HCT116 (cell line): ENCODE results near the gene ZGPAT. TPM values are rescaled to one million over a fixed set of nuclear protein-coding genes. Genes with fewer than 3 reads are reported as not detected.

Experiments used
- ATAC-seq: fragments of 200-7000 bp; cut with Tn5 transposase; 2 replicates; pipeline ENCODE4 v1.9.1; 2020; ENCODE audit warnings: mild to moderate bottlenecking, moderate library complexity
- BruUV-seq: library from RNA; stranded (reverse); fragments of 400-500 nt; replicated peaks from 2 replicates; lab custom pipeline; 2021; lab: Mats Ljungman, UMichigan
- CTCF ChIA-PET: fragments of 300-600 bp; sonication (Branson Sonifier 250); formaldehyde crosslinking; loops from one replicate; lab custom pipeline; 2021; ENCODE audit warnings: antibody characterized with exemption; lab: Charles Lee
- POLR2A ChIA-PET: fragments of 300-600, 350-600 bp; sonication (Branson Sonifier 250); formaldehyde crosslinking; loops from one replicate; lab custom pipeline; 2021; ENCODE audit warnings: antibody characterized with exemption; lab: Charles Lee
- RAD21 ChIA-PET, 2 experiments: fragments of 300-600 bp; sonication (Branson Sonifier 250); formaldehyde crosslinking; loops; one replicate each; lab custom pipeline; 2023; ENCODE audit warnings: low total read pairs in 2 of 2; ENCODE audit not compliant: uncharacterized antibody in 2 of 2, unreplicated experiment in 2 of 2, low non-redundant PET in 1 of 2; lab: Charles Lee
- DNase-seq: peaks from one replicate; pipeline ENCODE4 v3.0.0-alpha.2; 2010; ENCODE audit warnings: low read depth, low spot score
- H2AFZ ChIP-seq: fragments of 200-600 bp; shearing (Covaris generic), sonication (generic); 2 replicates; pipeline ENCODE4 v1.6.1; 2017; ENCODE audit warnings: low read depth, mixed run types, mixed read lengths, antibody characterized with exemption, low read length; ENCODE audit not compliant: poor library complexity, severe bottlenecking
- H3K27ac ChIP-seq: 2 replicates; pipeline ENCODE4 v1.5.1; 2012; ENCODE audit warnings: low read depth, low read length
- H3K27me3 ChIP-seq: fragments of 200-600 bp; sonication (generic); 2 replicates; pipeline ENCODE4 v1.6.1; 2016; ENCODE audit warnings: mixed run types, low read length, mixed read lengths; ENCODE audit not compliant: insufficient read depth
- H3K36me3 ChIP-seq, 2 experiments: fragments of 200-500 bp in 1 of 2; fragments of 200-600 bp in 1 of 2; sonication (Bioruptor generic) in 1 of 2; sonication (generic) in 1 of 2; 2 replicates each; pipeline versions ENCODE4 v1.5.1 to v1.6.1; 2014 to 2016; ENCODE audit warnings: low read length in 2 of 2, inconsistent platforms in 1 of 2, mixed read lengths in 1 of 2, mixed run types in 1 of 2; ENCODE audit not compliant: insufficient read depth in 2 of 2, control insufficient read depth in 1 of 2
- H3K4me1 ChIP-seq, 2 experiments: fragments of 200-600 bp in 1 of 2; sonication (generic) in 1 of 2; 2 replicates each; pipeline versions ENCODE4 v1.5.1 to v1.6.1; 2012 to 2017; ENCODE audit warnings: low read length in 2 of 2, inconsistent platforms in 1 of 2, mild to moderate bottlenecking in 1 of 2, mixed read lengths in 1 of 2, mixed run types in 1 of 2, moderate library complexity in 1 of 2; ENCODE audit not compliant: insufficient read depth in 2 of 2, control insufficient read depth in 1 of 2
- H3K4me2 ChIP-seq: fragments of 200-600 bp; sonication (generic); 2 replicates; pipeline ENCODE4 v1.6.1; 2017; ENCODE audit warnings: mixed run types, low read length, mixed read lengths
- H3K4me3 ChIP-seq, 2 experiments: fragments of 200-600 bp in 1 of 2; sonication (generic) in 1 of 2; replicated peaks in 1 of 2; 2 replicates each; pipeline ENCODE4 v1.5.1; 2011 to 2016; ENCODE audit warnings: low read length in 2 of 2, control low read depth in 1 of 2, low read depth in 1 of 2, mild to moderate bottlenecking in 1 of 2, mixed read lengths in 1 of 2, mixed run types in 1 of 2
- H3K79me2 ChIP-seq: fragments of 200-600 bp; sonication (generic); 2 replicates; pipeline ENCODE4 v1.6.1; 2017; ENCODE audit warnings: mild to moderate bottlenecking, mixed run types, low read length, moderate library complexity, mixed read lengths; ENCODE audit not compliant: insufficient read depth
- H3K9ac ChIP-seq: fragments of 200-600 bp; sonication (generic); 2 replicates; pipeline ENCODE4 v1.6.1; 2016; ENCODE audit warnings: low read length, mixed read lengths
- H3K9me2 ChIP-seq: fragments of 200-600 bp; sonication (generic), shearing (Covaris generic); 2 replicates; pipeline ENCODE4 v1.6.1; 2017; ENCODE audit warnings: mixed run types, mild to moderate bottlenecking, moderate library complexity; ENCODE audit not compliant: insufficient read depth
- H3K9me3 ChIP-seq, 2 experiments: fragments of 200-500 bp in 1 of 2; fragments of 200-600 bp in 1 of 2; sonication (Bioruptor generic) in 1 of 2; sonication (generic) in 1 of 2; 2 replicates each; pipeline ENCODE4 v1.6.1; 2014 to 2017; ENCODE audit warnings: low read length in 2 of 2, mixed read lengths in 2 of 2, inconsistent platforms in 1 of 2, low read depth in 1 of 2, mild to moderate bottlenecking in 1 of 2, mixed run types in 1 of 2, moderate library complexity in 1 of 2; ENCODE audit not compliant: control insufficient read depth in 1 of 2, insufficient read depth in 1 of 2
- H4K20me1 ChIP-seq: fragments of 200-600 bp; sonication (generic), shearing (Covaris generic); 2 replicates; pipeline ENCODE4 v1.6.1; 2017; ENCODE audit warnings: mixed run types, mild to moderate bottlenecking, moderate library complexity; ENCODE audit not compliant: insufficient read depth
- CEBPB ChIP-seq: IDR thresholded peaks from 2 replicates; pipeline ENCODE4 v1.6.1; 2012; ENCODE audit warnings: low read depth
- EZH2phosphoT487 ChIP-seq: fragments of 200-600 bp; IDR thresholded peaks from 2 replicates; pipeline ENCODE4 v1.6.1; 2018; ENCODE audit warnings: antibody characterized with exemption, borderline replicate concordance
- JUND ChIP-seq: IDR thresholded peaks from 2 replicates; pipeline ENCODE4 v1.6.1; 2012
- POLR2A ChIP-seq: IDR thresholded peaks from 2 replicates; pipeline ENCODE4 v1.7.0; 2011; ENCODE audit warnings: borderline replicate concordance; ENCODE audit not compliant: insufficient read depth, insufficient read length; ENCODE audit errors: extremely low read depth
- SIN3A ChIP-seq: IDR thresholded peaks from 2 replicates; pipeline ENCODE4 v1.6.1; 2012; ENCODE audit warnings: low read depth
- SP1 ChIP-seq: IDR thresholded peaks from 2 replicates; pipeline ENCODE4 v1.6.1; 2012; ENCODE audit warnings: low read depth
- TCF7L2 ChIP-seq: IDR thresholded peaks from 2 replicates; pipeline ENCODE4 v1.7.0; 2011; ENCODE audit warnings: borderline replicate concordance, inconsistent platforms; ENCODE audit not compliant: insufficient read depth, insufficient read length; ENCODE audit errors: extremely low read depth
- YY1 ChIP-seq: IDR thresholded peaks from 2 replicates; pipeline ENCODE4 v1.6.1; 2011; ENCODE audit warnings: low read length, low read depth, moderate library complexity, mild to moderate bottlenecking; ENCODE audit not compliant: insufficient replicate concordance; ENCODE audit errors: extremely low read depth
- intact Hi-C: fragments of 100-400 bp; cut with micrococcal nuclease; formaldehyde crosslinking; loops from 2 replicates; pipeline ENCODE4 v1.10.0; 2022
- total RNA-seq: library from RNA; stranded (reverse); gene quantifications from one replicate; pipeline ENCODE4 v1.2.1, GENCODE V29; 2021; ENCODE audit not compliant: unreplicated experiment
- TF ChIP-seq, protein P1 (sequence below): IDR thresholded peaks from 2 replicates; pipeline ENCODE4 v1.6.1; 2012
- TF ChIP-seq, protein P2 (sequence below), 3 experiments: fragments of 200-600 bp in 1 of 3; sonication (generic) in 1 of 3; IDR thresholded peaks in 2 of 3; conservative IDR thresholded peaks in 1 of 3; 2 replicates each; pipeline ENCODE4 v1.5.1; 2012 to 2017; ENCODE audit warnings: low read depth in 2 of 3, low read length in 2 of 3, antibody characterized with exemption in 1 of 3, borderline replicate concordance in 1 of 3, control low read depth in 1 of 3, mild to moderate bottlenecking in 1 of 3, mixed read lengths in 1 of 3, mixed run types in 1 of 3, moderate library complexity in 1 of 3; ENCODE audit not compliant: insufficient read depth in 1 of 3
- TF ChIP-seq, protein P3 (sequence below): IDR thresholded peaks from 2 replicates; pipeline ENCODE4 v1.6.1; 2012
- TF ChIP-seq, protein P4 (sequence below): IDR thresholded peaks from 2 replicates; pipeline ENCODE4 v1.6.1; 2012; ENCODE audit warnings: low read depth
- TF ChIP-seq, protein P5 (sequence below): IDR thresholded peaks from 2 replicates; pipeline ENCODE4 v1.6.1; 2011; ENCODE audit warnings: mild to moderate bottlenecking, low read length, moderate library complexity; ENCODE audit not compliant: insufficient replicate concordance; ENCODE audit errors: extremely low read depth

ZGPAT gene
- total RNA-seq, 1 experiment from 2014 or later: 30.6 TPM

DNA sequence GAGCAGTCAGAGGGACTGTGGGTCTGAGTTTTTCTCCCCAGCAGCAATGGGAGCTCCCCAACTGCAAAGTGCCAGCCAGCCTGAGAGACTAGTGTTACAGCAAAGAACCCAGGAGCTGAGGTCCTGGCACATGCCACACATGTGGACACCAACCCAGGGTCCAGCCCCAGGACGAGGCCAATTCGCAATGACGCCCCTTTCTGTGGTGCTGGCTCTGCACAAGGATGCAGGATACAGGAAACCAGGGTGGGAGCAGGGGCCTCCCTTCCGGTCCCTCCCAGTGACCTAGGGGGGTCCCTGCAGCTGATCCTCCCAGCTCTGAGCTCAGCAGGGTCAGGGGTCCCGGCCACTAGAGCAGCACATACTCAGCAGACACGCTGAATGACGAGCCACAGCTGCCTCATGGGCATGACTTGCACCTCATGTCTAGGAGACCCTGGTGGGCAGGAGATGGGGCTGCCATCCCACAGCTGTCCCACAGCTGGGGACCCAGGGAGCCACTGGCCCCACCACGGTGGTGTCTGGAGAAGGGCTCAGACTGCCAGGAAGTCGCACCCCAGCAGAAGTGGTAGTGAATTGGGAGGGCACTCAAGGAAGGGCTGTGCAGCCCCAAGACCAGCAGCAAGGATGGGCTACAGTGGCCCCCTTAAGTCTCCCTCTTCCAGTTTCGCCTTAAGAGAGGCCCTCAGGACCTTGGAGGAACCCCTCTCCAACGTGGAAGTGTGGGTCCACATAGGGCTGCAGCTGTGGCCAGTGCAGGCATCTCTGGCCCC is 3.7 kb upstream of the ZGPAT start:
- no peaks in the 10 kb centered on the region for H4K20me1 ChIP-seq
- H3K4me3 ChIP-seq: no peak overlapping the region
- H3K4me2 ChIP-seq: no peak overlapping the region
- H3K27ac ChIP-seq: no peak overlapping the region; the same call in 1 of the 2 replicates
- TF ChIP-seq POLR2A: no peak
- TF ChIP-seq SP1: no peak
- no peak for TF ChIP-seq TCF7L2
- TF ChIP-seq, protein P1, sequence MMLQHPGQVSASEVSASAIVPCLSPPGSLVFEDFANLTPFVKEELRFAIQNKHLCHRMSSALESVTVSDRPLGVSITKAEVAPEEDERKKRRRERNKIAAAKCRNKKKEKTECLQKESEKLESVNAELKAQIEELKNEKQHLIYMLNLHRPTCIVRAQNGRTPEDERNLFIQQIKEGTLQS: no peak
- no peak for TF ChIP-seq EZH2phosphoT487
- no peak for TF ChIP-seq CEBPB
- TF ChIP-seq, protein P2, sequence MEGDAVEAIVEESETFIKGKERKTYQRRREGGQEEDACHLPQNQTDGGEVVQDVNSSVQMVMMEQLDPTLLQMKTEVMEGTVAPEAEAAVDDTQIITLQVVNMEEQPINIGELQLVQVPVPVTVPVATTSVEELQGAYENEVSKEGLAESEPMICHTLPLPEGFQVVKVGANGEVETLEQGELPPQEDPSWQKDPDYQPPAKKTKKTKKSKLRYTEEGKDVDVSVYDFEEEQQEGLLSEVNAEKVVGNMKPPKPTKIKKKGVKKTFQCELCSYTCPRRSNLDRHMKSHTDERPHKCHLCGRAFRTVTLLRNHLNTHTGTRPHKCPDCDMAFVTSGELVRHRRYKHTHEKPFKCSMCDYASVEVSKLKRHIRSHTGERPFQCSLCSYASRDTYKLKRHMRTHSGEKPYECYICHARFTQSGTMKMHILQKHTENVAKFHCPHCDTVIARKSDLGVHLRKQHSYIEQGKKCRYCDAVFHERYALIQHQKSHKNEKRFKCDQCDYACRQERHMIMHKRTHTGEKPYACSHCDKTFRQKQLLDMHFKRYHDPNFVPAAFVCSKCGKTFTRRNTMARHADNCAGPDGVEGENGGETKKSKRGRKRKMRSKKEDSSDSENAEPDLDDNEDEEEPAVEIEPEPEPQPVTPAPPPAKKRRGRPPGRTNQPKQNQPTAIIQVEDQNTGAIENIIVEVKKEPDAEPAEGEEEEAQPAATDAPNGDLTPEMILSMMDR (IDR thresholded peaks at IDR 0.05 in 2 of 3, conservative IDR thresholded peaks at IDR 0.05 in 1 of 3; ENCODE audit: borderline replicate concordance in 1 of 3, insufficient read depth in 1 of 3, low read depth in 2 of 3, low read length in 2 of 3): no peak
- TF ChIP-seq SIN3A: no peak
- TF ChIP-seq, protein P3, sequence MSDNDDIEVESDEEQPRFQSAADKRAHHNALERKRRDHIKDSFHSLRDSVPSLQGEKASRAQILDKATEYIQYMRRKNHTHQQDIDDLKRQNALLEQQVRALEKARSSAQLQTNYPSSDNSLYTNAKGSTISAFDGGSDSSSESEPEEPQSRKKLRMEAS: no peak
- TF ChIP-seq, protein P4, sequence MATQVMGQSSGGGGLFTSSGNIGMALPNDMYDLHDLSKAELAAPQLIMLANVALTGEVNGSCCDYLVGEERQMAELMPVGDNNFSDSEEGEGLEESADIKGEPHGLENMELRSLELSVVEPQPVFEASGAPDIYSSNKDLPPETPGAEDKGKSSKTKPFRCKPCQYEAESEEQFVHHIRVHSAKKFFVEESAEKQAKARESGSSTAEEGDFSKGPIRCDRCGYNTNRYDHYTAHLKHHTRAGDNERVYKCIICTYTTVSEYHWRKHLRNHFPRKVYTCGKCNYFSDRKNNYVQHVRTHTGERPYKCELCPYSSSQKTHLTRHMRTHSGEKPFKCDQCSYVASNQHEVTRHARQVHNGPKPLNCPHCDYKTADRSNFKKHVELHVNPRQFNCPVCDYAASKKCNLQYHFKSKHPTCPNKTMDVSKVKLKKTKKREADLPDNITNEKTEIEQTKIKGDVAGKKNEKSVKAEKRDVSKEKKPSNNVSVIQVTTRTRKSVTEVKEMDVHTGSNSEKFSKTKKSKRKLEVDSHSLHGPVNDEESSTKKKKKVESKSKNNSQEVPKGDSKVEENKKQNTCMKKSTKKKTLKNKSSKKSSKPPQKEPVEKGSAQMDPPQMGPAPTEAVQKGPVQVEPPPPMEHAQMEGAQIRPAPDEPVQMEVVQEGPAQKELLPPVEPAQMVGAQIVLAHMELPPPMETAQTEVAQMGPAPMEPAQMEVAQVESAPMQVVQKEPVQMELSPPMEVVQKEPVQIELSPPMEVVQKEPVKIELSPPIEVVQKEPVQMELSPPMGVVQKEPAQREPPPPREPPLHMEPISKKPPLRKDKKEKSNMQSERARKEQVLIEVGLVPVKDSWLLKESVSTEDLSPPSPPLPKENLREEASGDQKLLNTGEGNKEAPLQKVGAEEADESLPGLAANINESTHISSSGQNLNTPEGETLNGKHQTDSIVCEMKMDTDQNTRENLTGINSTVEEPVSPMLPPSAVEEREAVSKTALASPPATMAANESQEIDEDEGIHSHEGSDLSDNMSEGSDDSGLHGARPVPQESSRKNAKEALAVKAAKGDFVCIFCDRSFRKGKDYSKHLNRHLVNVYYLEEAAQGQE: no peak
- TF ChIP-seq, protein P5, sequence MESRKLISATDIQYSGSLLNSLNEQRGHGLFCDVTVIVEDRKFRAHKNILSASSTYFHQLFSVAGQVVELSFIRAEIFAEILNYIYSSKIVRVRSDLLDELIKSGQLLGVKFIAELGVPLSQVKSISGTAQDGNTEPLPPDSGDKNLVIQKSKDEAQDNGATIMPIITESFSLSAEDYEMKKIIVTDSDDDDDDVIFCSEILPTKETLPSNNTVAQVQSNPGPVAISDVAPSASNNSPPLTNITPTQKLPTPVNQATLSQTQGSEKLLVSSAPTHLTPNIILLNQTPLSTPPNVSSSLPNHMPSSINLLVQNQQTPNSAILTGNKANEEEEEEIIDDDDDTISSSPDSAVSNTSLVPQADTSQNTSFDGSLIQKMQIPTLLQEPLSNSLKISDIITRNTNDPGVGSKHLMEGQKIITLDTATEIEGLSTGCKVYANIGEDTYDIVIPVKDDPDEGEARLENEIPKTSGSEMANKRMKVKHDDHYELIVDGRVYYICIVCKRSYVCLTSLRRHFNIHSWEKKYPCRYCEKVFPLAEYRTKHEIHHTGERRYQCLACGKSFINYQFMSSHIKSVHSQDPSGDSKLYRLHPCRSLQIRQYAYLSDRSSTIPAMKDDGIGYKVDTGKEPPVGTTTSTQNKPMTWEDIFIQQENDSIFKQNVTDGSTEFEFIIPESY: no peak
- TF ChIP-seq JUND: no peak
- no peak for TF ChIP-seq YY1
- H3K9ac ChIP-seq: no peak overlapping the region
- H3K4me1 ChIP-seq: peaks cover 18 to 56% of the 10 kb centered on the region in 2 experiments
- DNase-seq: no peak
- no peaks in the 10 kb centered on the region for H3K9me2 ChIP-seq
- no peaks in the 10 kb centered on the region for H3K9me3 ChIP-seq
- peaks cover 41% of the 10 kb centered on the region for H3K79me2 ChIP-seq
- ChIA-PET POLR2A (no interaction called here), RAD21 (no interaction called here), CTCF (no interaction called here)
- H3K27me3 ChIP-seq: no peaks in the 10 kb centered on the region
- H2AFZ ChIP-seq: no peak overlapping the region
- ATAC-seq: no peak
- intact Hi-C loops: loop anchor here (10.0 kb wide), 1 partner anchor 351 kb away; no protein-coding TSS in a partner anchor
- no TSS peak for BruUV-seq
- peaks cover 7 to 28% of the 10 kb centered on the region in 2 experiments; a peak in 3 of 4 replicates for H3K36me3 ChIP-seq
